Measurements from ENCODE around the gene EXOG. TPM values are rescaled to one million over a fixed set of nuclear protein-coding genes. Genes with fewer than 3 reads are reported as not detected.

EXOG gene
- total RNA-seq, 5 donors from 2014 or later (not counting 1 experiment from before 2014, with no cell fraction given): 21.5 to 24.8 (median 22.9) TPM

GRCh38 chr3:38534604-38535003, 38.5 kb downstream of the EXOG start:
- H3K27ac ChIP-seq (ENCODE audit: low read length): no peak overlapping the region
- no peaks in the 10 kb centered on the region for H3K9me3 Mint-ChIP-seq
- no peak for DNase-seq
- no peaks in the 10 kb centered on the region for H3K27me3 Mint-ChIP-seq
- peaks cover 0 to 4% (median 0%) of the 10 kb centered on the region in 3 donors for H3K4me1 Mint-ChIP-seq
- peaks cover 0 to 2% of the 10 kb centered on the region in 2 experiments for H3K4me1 ChIP-seq (ENCODE audit: control insufficient read depth in 1 of 2, extremely low read depth in 1 of 2, insufficient read depth in 2 of 2, low read length in 2 of 2)
- WGBS (ENCODE audit: insufficient coverage): no CpG with 5 or more reads among the region's 7 CpGs
- POLR2A ChIA-PET: no interaction called here
- no peak overlapping the region for H3K4me3 Mint-ChIP-seq
- H3K36me3 Mint-ChIP-seq: peaks cover 48% of the 10 kb centered on the region
- no peak overlapping the region for H3K4me3 ChIP-seq (ENCODE audit: control insufficient read depth in 1 of 2, extremely low read depth in 1 of 2, low read length in 1 of 2)
- CTCF ChIA-PET: no interaction called here
- no peaks in the 10 kb centered on the region for H3K27me3 ChIP-seq (replicated peaks in 1 of 2; ENCODE audit: control insufficient read depth in 2 of 2, extremely low read depth in 1 of 2, insufficient read depth in 2 of 2, low read length in 1 of 2)
- peaks cover 0 to 20% of the 10 kb centered on the region in 2 donors for H3K36me3 ChIP-seq (ENCODE audit: control insufficient read depth in 2 of 2, extremely low read depth in 1 of 2, insufficient read depth in 1 of 2, low read length in 1 of 2)
- no peak overlapping the region for H3K27ac Mint-ChIP-seq
- no peak for ATAC-seq (replicated peaks in 1 of 4)
- H3K9me3 ChIP-seq: no peaks in the 10 kb centered on the region

GRCh38 chr3:38536671-38537070, 40.5 kb downstream of the EXOG start:
- Histone ChIP-seq H3K27ac (ENCODE audit: low read length) (no peak overlapping the region), H3K4me3 (ENCODE audit: control insufficient read depth in 1 of 2, extremely low read depth in 1 of 2, low read length in 1 of 2) (no peak overlapping the region), H3K36me3 (ENCODE audit: control insufficient read depth in 2 of 2, extremely low read depth in 1 of 2, insufficient read depth in 1 of 2, low read length in 1 of 2) (peaks cover 2 to 8% of the 10 kb centered on the region in 2 donors), H3K9me3 (no peaks in the 10 kb centered on the region), H3K27me3 (replicated peaks in 1 of 2; ENCODE audit: control insufficient read depth in 2 of 2, extremely low read depth in 1 of 2, insufficient read depth in 2 of 2, low read length in 1 of 2) (no peaks in the 10 kb centered on the region), H3K4me1 (ENCODE audit: control insufficient read depth in 1 of 2, extremely low read depth in 1 of 2, insufficient read depth in 2 of 2, low read length in 2 of 2) (peaks cover 0 to 2% of the 10 kb centered on the region in 2 experiments)
- no peak for ATAC-seq (replicated peaks in 1 of 4)
- H3K4me3 Mint-ChIP-seq: no peak overlapping the region
- H3K27ac Mint-ChIP-seq: no peak overlapping the region
- CTCF ChIA-PET: no interaction called here
- H3K9me3 Mint-ChIP-seq: no peaks in the 10 kb centered on the region
- H3K36me3 Mint-ChIP-seq: peaks cover 36% of the 10 kb centered on the region
- no peak for DNase-seq
- peaks cover 0 to 4% (median 0%) of the 10 kb centered on the region in 3 donors for H3K4me1 Mint-ChIP-seq
- POLR2A ChIA-PET: interaction anchor here in 1 of 2 donors (0.6 to 0.7 kb wide), 2 partner anchors 191 to 787 kb away, joined by 3 to 4 read pairs; no protein-coding TSS in a partner anchor
- H3K27me3 Mint-ChIP-seq: no peaks in the 10 kb centered on the region
- WGBS (ENCODE audit: insufficient coverage): 79% methylated on average over 2 of the region's 3 CpGs

- Histone ChIP-seq H3K27ac (ENCODE audit: low read length) (no peak overlapping the region), H3K4me1 (ENCODE audit: control insufficient read depth in 1 of 2, extremely low read depth in 1 of 2, insufficient read depth in 2 of 2, low read length in 2 of 2) (peaks cover 0 to 2% of the 10 kb centered on the region in 2 experiments), H3K36me3 (ENCODE audit: control insufficient read depth in 2 of 2, extremely low read depth in 1 of 2, insufficient read depth in 1 of 2, low read length in 1 of 2) (peaks cover 2 to 8% of the 10 kb centered on the region in 2 donors), H3K4me3 (ENCODE audit: control insufficient read depth in 1 of 2, extremely low read depth in 1 of 2, low read length in 1 of 2) (no peak overlapping the region), H3K9me3 (no peaks in the 10 kb centered on the region), H3K27me3 (replicated peaks in 1 of 2; ENCODE audit: control insufficient read depth in 2 of 2, extremely low read depth in 1 of 2, insufficient read depth in 2 of 2, low read length in 1 of 2) (peaks cover 0 to 2% of the 10 kb centered on the region in 2 experiments)
- WGBS (ENCODE audit: insufficient coverage): 96% methylated on average over 4 of the region's 8 CpGs
- Mint-ChIP-seq H3K27ac (no peak overlapping the region), H3K9me3 (no peaks in the 10 kb centered on the region), H3K36me3 (peaks cover 24% of the 10 kb centered on the region), H3K4me3 (no peak overlapping the region), H3K27me3 (no peaks in the 10 kb centered on the region), H3K4me1 (peaks cover 0 to 4% (median 0%) of the 10 kb centered on the region in 3 donors)
- ATAC-seq (replicated peaks in 1 of 4) (no peak), DNase-seq (no peak)
- POLR2A ChIA-PET: no interaction called here
- CTCF ChIA-PET: no interaction called here
Measured at GRCh38 chr3:38538773-38539353, 42.7 kb downstream of the EXOG start.

- CTCF ChIA-PET: no interaction called here
- H3K27ac Mint-ChIP-seq: no peak overlapping the region
Measured at GRCh38 chr3:38541806-38542205, 45.7 kb downstream of the EXOG start.

GRCh38 chr3:38542401-38543298, 46.5 kb downstream of the EXOG start:
- H3K27ac Mint-ChIP-seq: peak overlapping the region in 1 of 2 donors; percentile 48
- H3K4me1 Mint-ChIP-seq: peaks cover 0 to 4% (median 0%) of the 10 kb centered on the region in 3 donors
- 87% methylated on average over 12 of the region's 16 CpGs for WGBS (ENCODE audit: insufficient coverage)
- ChIA-PET CTCF (no interaction called here), POLR2A (no interaction called here)
- DNase-seq (no peak), ATAC-seq (replicated peaks in 1 of 4) (no peak)
- H3K4me1 ChIP-seq (ENCODE audit: control insufficient read depth in 1 of 2, extremely low read depth in 1 of 2, insufficient read depth in 2 of 2, low read length in 2 of 2): no peaks in the 10 kb centered on the region
- no peaks in the 10 kb centered on the region for H3K9me3 ChIP-seq
- no peak overlapping the region for H3K4me3 ChIP-seq (ENCODE audit: control insufficient read depth in 1 of 2, extremely low read depth in 1 of 2, low read length in 1 of 2)
- peaks cover 0 to 2% of the 10 kb centered on the region in 2 experiments for H3K27me3 ChIP-seq (replicated peaks in 1 of 2; ENCODE audit: control insufficient read depth in 2 of 2, extremely low read depth in 1 of 2, insufficient read depth in 2 of 2, low read length in 1 of 2)
- H3K36me3 Mint-ChIP-seq: peaks cover 3% of the 10 kb centered on the region
- H3K27me3 Mint-ChIP-seq: peaks cover 0 to 5% of the 10 kb centered on the region in 2 donors
- no peak overlapping the region for H3K4me3 Mint-ChIP-seq
- H3K27ac ChIP-seq (ENCODE audit: low read length): no peak overlapping the region
- peaks cover 0 to 2% of the 10 kb centered on the region in 2 donors for H3K36me3 ChIP-seq (ENCODE audit: control insufficient read depth in 2 of 2, extremely low read depth in 1 of 2, insufficient read depth in 1 of 2, low read length in 1 of 2)
- H3K9me3 Mint-ChIP-seq: no peaks in the 10 kb centered on the region

More at GRCh38 chr3:38541806-38542205, 45.7 kb downstream of the EXOG start:
- H3K4me3 ChIP-seq (ENCODE audit: control insufficient read depth in 1 of 2, extremely low read depth in 1 of 2, low read length in 1 of 2): no peak overlapping the region
- Mint-ChIP-seq H3K4me3 (no peak overlapping the region), H3K36me3 (peaks cover 4% of the 10 kb centered on the region), H3K4me1 (peaks cover 0 to 4% (median 0%) of the 10 kb centered on the region in 3 donors), H3K27me3 (peaks cover 0 to 5% of the 10 kb centered on the region in 2 donors), H3K9me3 (no peaks in the 10 kb centered on the region)
- peaks cover 0 to 2% of the 10 kb centered on the region in 2 donors for H3K36me3 ChIP-seq (ENCODE audit: control insufficient read depth in 2 of 2, extremely low read depth in 1 of 2, insufficient read depth in 1 of 2, low read length in 1 of 2)
- no peak overlapping the region for H3K27ac ChIP-seq (ENCODE audit: low read length)
- POLR2A ChIA-PET: no interaction called here
- no peak for DNase-seq
- peaks cover 0 to 2% of the 10 kb centered on the region in 2 experiments for H3K27me3 ChIP-seq (replicated peaks in 1 of 2; ENCODE audit: control insufficient read depth in 2 of 2, extremely low read depth in 1 of 2, insufficient read depth in 2 of 2, low read length in 1 of 2)
- no peaks in the 10 kb centered on the region for H3K4me1 ChIP-seq (ENCODE audit: control insufficient read depth in 1 of 2, extremely low read depth in 1 of 2, insufficient read depth in 2 of 2, low read length in 2 of 2)
- H3K9me3 ChIP-seq: no peaks in the 10 kb centered on the region
- no peak for ATAC-seq (replicated peaks in 1 of 4)
- WGBS (ENCODE audit: insufficient coverage): 96% methylated on average over 6 of the region's 9 CpGs

GRCh38 chr3:38543586-38543985, 47.4 kb downstream of the EXOG start:
- Mint-ChIP-seq H3K27me3 (peaks cover 0 to 5% of the 10 kb centered on the region in 2 donors), H3K36me3 (no peaks in the 10 kb centered on the region), H3K4me1 (no peaks in the 10 kb centered on the region), H3K4me3 (no peak overlapping the region), H3K27ac (no peak overlapping the region), H3K9me3 (no peaks in the 10 kb centered on the region)
- DNase-seq (no peak), ATAC-seq (replicated peaks in 1 of 4) (no peak)
- Histone ChIP-seq H3K4me1 (ENCODE audit: control insufficient read depth in 1 of 2, extremely low read depth in 1 of 2, insufficient read depth in 2 of 2, low read length in 2 of 2) (no peaks in the 10 kb centered on the region), H3K27ac (ENCODE audit: low read length) (no peak overlapping the region), H3K4me3 (ENCODE audit: control insufficient read depth in 1 of 2, extremely low read depth in 1 of 2, low read length in 1 of 2) (no peak overlapping the region), H3K27me3 (replicated peaks in 1 of 2; ENCODE audit: control insufficient read depth in 2 of 2, extremely low read depth in 1 of 2, insufficient read depth in 2 of 2, low read length in 1 of 2) (peaks cover 0 to 2% of the 10 kb centered on the region in 2 experiments), H3K36me3 (ENCODE audit: control insufficient read depth in 2 of 2, extremely low read depth in 1 of 2, insufficient read depth in 1 of 2, low read length in 1 of 2) (peaks cover 0 to 2% of the 10 kb centered on the region in 2 donors), H3K9me3 (no peaks in the 10 kb centered on the region)
- POLR2A ChIA-PET: no interaction called here
- 92% methylated on average over 7 of the region's 7 CpGs for WGBS (ENCODE audit: insufficient coverage)
- CTCF ChIA-PET: interaction anchor here in 1 of 2 donors (0.6 kb wide), 1 partner anchor 29 kb away, joined by 3 read pairs; no protein-coding TSS in a partner anchor
